ENCODE measurements around the gene WRAP73.

The WRAP73 gene

DNA sequence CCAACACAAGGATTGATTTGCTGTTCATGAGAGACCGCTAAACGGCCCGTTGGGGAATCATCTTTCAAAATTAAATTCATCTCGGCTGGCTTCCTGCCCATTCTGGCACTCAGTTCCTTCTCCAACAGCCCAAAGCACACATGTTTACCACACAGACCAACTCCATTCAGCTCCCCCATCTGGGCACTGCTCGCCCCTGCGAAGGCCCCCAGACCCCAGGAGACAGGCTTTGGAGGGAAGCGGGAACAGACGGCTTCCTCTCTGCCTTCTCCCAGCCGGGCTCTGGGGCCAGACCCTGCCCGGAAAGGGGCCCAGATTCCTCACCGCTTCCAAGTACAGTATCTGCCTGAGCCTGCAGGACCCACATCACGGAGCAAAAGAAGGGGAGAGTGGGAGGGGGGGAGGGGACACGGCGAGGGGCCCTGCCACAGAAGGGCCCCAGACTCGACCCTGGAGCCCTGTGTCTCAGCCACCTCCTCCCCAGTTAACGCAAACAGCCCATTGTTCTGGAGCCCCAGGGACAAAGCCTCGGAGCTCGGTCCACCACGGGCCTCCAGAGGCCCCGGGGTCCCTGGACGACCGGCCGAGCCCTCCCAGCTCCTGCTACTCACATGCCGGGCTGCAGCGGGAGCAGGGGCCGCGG is 39.3 kb downstream of the WRAP73 start:
- H3K4me3 ChIP-seq (replicated peaks; ENCODE audit: low read depth, low read length) = no peak overlapping the region
- TF ChIP-seq, protein P1, sequence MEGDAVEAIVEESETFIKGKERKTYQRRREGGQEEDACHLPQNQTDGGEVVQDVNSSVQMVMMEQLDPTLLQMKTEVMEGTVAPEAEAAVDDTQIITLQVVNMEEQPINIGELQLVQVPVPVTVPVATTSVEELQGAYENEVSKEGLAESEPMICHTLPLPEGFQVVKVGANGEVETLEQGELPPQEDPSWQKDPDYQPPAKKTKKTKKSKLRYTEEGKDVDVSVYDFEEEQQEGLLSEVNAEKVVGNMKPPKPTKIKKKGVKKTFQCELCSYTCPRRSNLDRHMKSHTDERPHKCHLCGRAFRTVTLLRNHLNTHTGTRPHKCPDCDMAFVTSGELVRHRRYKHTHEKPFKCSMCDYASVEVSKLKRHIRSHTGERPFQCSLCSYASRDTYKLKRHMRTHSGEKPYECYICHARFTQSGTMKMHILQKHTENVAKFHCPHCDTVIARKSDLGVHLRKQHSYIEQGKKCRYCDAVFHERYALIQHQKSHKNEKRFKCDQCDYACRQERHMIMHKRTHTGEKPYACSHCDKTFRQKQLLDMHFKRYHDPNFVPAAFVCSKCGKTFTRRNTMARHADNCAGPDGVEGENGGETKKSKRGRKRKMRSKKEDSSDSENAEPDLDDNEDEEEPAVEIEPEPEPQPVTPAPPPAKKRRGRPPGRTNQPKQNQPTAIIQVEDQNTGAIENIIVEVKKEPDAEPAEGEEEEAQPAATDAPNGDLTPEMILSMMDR (IDR thresholded peaks at IDR 0.05; ENCODE audit: low read length, missing control alignments) = no peak
- DNase-seq (ENCODE audit: low read depth) = no peak

DNA sequence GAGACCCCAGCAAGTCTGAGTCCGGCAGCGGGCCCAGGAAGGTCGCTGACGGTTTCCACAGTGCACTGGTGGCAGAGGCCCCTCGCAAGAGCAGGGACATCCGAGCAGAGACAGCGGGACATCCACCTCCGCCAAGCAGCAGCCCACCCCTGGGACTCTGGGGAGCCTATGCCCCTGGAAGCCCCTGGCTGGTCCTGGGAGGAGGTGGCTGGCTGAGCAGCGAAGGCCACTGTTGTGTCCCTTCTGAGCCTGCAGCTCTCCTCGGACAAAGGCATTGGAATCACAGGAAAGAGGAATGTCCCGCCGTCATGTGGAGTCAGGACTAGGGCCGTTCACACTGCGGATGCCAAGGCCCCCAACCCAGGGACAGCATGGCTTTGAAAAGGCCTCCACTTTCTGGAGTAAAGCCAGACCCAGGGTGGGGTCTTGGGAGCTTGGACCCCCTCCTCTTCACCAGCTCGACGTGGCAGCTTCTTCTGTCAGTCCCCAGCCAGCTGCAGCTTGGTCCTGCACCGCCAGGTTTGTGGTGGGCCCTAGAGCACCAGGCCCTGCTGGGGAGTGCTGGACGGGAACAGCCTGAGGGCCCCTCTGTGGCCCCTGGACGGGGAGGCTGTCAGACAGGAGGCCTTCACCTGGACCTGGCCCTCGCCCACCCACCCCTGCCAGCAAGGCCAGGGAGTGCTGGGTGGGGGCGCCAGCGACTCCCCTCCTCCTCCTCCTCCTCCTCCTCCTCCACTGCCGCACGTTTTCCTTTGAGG is 40.0 kb downstream of the WRAP73 start:
- TF ChIP-seq, protein P1 (IDR thresholded peaks at IDR 0.05; ENCODE audit: low read length, missing control alignments) = no peak
- DNase-seq (ENCODE audit: low read depth) = no peak
- no peak overlapping the region for H3K4me3 ChIP-seq (replicated peaks; ENCODE audit: low read depth, low read length)

GRCh38 chr1:3609016-3609768 is 40.7 kb downstream of the WRAP73 start:
- no peak overlapping the region for H3K4me3 ChIP-seq (replicated peaks; ENCODE audit: low read depth, low read length)
- TF ChIP-seq, protein P1 (IDR thresholded peaks at IDR 0.05; ENCODE audit: low read length, missing control alignments) = no peak
- no peak for DNase-seq (ENCODE audit: low read depth)

DNA sequence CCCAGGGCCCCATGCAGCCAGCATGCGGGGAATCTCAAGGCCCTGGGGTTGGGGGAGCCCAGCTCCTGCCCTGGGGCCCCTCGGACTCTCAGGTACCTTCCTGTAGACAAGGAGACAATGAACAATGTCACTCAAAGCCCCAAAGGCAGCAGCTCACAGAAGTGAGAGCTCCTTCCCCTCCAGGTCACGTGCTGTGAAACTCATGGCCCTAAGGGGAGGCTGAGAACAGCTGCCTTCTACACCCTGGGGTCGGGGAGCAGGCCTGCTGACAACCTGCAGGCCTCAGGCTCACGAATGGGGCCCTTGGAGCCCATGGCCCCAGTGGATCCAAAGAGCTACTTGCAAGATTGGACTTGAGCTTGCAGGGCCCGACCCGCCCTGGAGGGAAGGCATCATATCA is 41.7 kb downstream of the WRAP73 start:
- TF ChIP-seq, protein P1 (IDR thresholded peaks at IDR 0.05; ENCODE audit: low read length, missing control alignments) = no peak
- DNase-seq (ENCODE audit: low read depth) = no peak
- no peak overlapping the region for H3K4me3 ChIP-seq (replicated peaks; ENCODE audit: low read depth, low read length)

GRCh38 chr1:3607703-3608065 is 42.2 kb downstream of the WRAP73 start:
- H3K4me3 ChIP-seq (replicated peaks; ENCODE audit: low read depth, low read length) = no peak overlapping the region
- no peak for DNase-seq (ENCODE audit: low read depth)
- TF ChIP-seq, protein P1 (IDR thresholded peaks at IDR 0.05; ENCODE audit: low read length, missing control alignments) = no peak

GRCh38 chr1:3606779-3607702 is 42.9 kb downstream of the WRAP73 start:
- no peak overlapping the region for H3K4me3 ChIP-seq (replicated peaks; ENCODE audit: low read depth, low read length)
- TF ChIP-seq, protein P1 (IDR thresholded peaks at IDR 0.05; ENCODE audit: low read length, missing control alignments) = no peak
- DNase-seq (ENCODE audit: low read depth) = no peak
